SK-N-SH (cell line): ENCODE measurements around the gene CASZ1. TPM values are rescaled to one million over a fixed set of nuclear protein-coding genes. Genes with fewer than 3 reads are reported as not detected.

Experiments used
- CTCF ChIA-PET: fragments of 300-600, 350-600 bp; formaldehyde crosslinking; extraction: SDS; loops from one replicate; lab custom pipeline; 2021; lab: Yijun Ruan, JAX
- POLR2A ChIA-PET: fragments of 350-600 bp; sonication (Branson Sonifier 250); formaldehyde crosslinking; extraction: SDS; loops from one replicate; lab custom pipeline; 2020; ENCODE audit warnings: antibody characterized with exemption, inconsistent platforms; lab: Yijun Ruan, JAX
- DNase-seq: peaks from one replicate; pipeline ENCODE4 v3.0.0; 2012
- H2AFZ ChIP-seq: fragments of 200-600 bp; sonication (generic); 2 replicates; pipeline ENCODE4 v1.8.1; 2016; ENCODE audit warnings: antibody characterized with exemption, mild to moderate bottlenecking, low read depth
- H3F3A ChIP-seq: fragments of 200-600 bp; sonication (generic); replicated peaks from 2 replicates; pipeline ENCODE3; 2016; ENCODE audit warnings: antibody characterized with exemption, mild to moderate bottlenecking; ENCODE audit not compliant: insufficient read depth
- H3K27ac ChIP-seq, 2 experiments: fragments of 200-500 bp in 1 of 2; fragments of 200-600 bp in 1 of 2; sonication (Bioruptor generic) in 1 of 2; sonication (generic), shearing (Covaris generic) in 1 of 2; 2 replicates each; pipeline versions ENCODE4 v1.5.1 to v1.6.1; 2014 to 2016; ENCODE audit warnings: low read depth in 2 of 2, inconsistent platforms in 1 of 2, low read length in 1 of 2, mild to moderate bottlenecking in 1 of 2, mixed read lengths in 1 of 2
- H3K27me3 ChIP-seq: fragments of 200-600 bp; sonication (generic), shearing (Covaris generic); 2 replicates; pipeline ENCODE4 v1.6.1; 2016; ENCODE audit warnings: mixed run types; ENCODE audit not compliant: insufficient read depth
- H3K36me3 ChIP-seq, 2 experiments: fragments of 200-500 bp in 1 of 2; fragments of 200-600 bp in 1 of 2; sonication (Bioruptor generic) in 1 of 2; sonication (generic) in 1 of 2; replicated peaks in 1 of 2; 2 replicates each; pipeline versions ENCODE3 to v1.5.1; 2014 to 2016; ENCODE audit warnings: low read length in 1 of 2, mild to moderate bottlenecking in 1 of 2; ENCODE audit not compliant: insufficient read depth in 2 of 2, control insufficient read depth in 1 of 2
- H3K4me1 ChIP-seq, 2 experiments: fragments of 200-500 bp in 1 of 2; fragments of 200-600 bp in 1 of 2; sonication (Bioruptor generic) in 1 of 2; sonication (generic), shearing (Covaris generic) in 1 of 2; 2 replicates each; pipeline versions ENCODE4 v1.5.1 to v1.6.1; 2014 to 2016; ENCODE audit warnings: low read depth in 1 of 2, low read length in 1 of 2, mixed run types in 1 of 2; ENCODE audit not compliant: insufficient read depth in 2 of 2, control insufficient read depth in 1 of 2
- H3K4me2 ChIP-seq: fragments of 200-600 bp; sonication (generic), shearing (Covaris generic); 2 replicates; pipeline ENCODE4 v1.6.1; 2017; ENCODE audit warnings: mixed run types
- H3K4me3 ChIP-seq, 2 experiments: fragments of 200-500 bp in 1 of 2; fragments of 200-600 bp in 1 of 2; sonication (Bioruptor generic) in 1 of 2; sonication (generic), shearing (Covaris generic) in 1 of 2; 2 replicates each; pipeline versions ENCODE4 v1.5.1 to v1.8.1; 2014 to 2016; ENCODE audit warnings: low read depth in 2 of 2, inconsistent platforms in 1 of 2, low read length in 1 of 2, mild to moderate bottlenecking in 1 of 2, mixed read lengths in 1 of 2, moderate library complexity in 1 of 2
- H3K79me2 ChIP-seq: fragments of 200-600 bp; sonication (generic); 2 replicates; pipeline ENCODE4 v1.8.1; 2017; ENCODE audit warnings: mild to moderate bottlenecking; ENCODE audit not compliant: insufficient read depth
- H3K9ac ChIP-seq: fragments of 200-600 bp; sonication (generic); 2 replicates; pipeline ENCODE4 v1.6.1; 2017; ENCODE audit warnings: mixed run types
- H3K9me2 ChIP-seq: fragments of 200-600 bp; sonication (generic); 2 replicates; pipeline ENCODE4 v1.6.1; 2017; ENCODE audit warnings: mixed run types
- H3K9me3 ChIP-seq: fragments of 200-600 bp; sonication (generic); 2 replicates; pipeline ENCODE4 v1.6.1; 2017; ENCODE audit warnings: mixed run types, mild to moderate bottlenecking, moderate library complexity
- H4K20me1 ChIP-seq: fragments of 200-600 bp; sonication (generic); 2 replicates; pipeline ENCODE4 v1.6.1; 2017; ENCODE audit warnings: mild to moderate bottlenecking, mixed run types; ENCODE audit not compliant: insufficient read depth
- CHD2 ChIP-seq: fragments of 150-350 bp; IDR thresholded peaks from 2 replicates; pipeline ENCODE4 v1.6.1; 2018; ENCODE audit warnings: low read length; ENCODE audit not compliant: partially characterized antibody
- EP300 ChIP-seq, 2 experiments: IDR thresholded peaks; 2 replicates each; pipeline versions ENCODE4 v1.4.0 to v1.6.1; 2012; ENCODE audit warnings: borderline replicate concordance in 1 of 2, low read depth in 1 of 2, low read length in 1 of 2
- EZH2phosphoT487 ChIP-seq: fragments of 200-600 bp; sonication (generic); IDR thresholded peaks from 2 replicates; pipeline ENCODE4 v1.6.1; 2017; ENCODE audit warnings: low read depth, mixed run types, mild to moderate bottlenecking, antibody characterized with exemption, moderate library complexity, borderline replicate concordance
- FOXJ3 ChIP-seq: sonication (generic); formaldehyde crosslinking; IDR thresholded peaks from 2 replicates; pipeline ENCODE4 v1.5.1; 2020; ENCODE audit warnings: mild to moderate bottlenecking, missing genetic modification reagents
- FOXM1 ChIP-seq: IDR thresholded peaks from 2 replicates; pipeline ENCODE4 v1.4.0; 2012; ENCODE audit warnings: low read depth, mild to moderate bottlenecking
- GABPA ChIP-seq: IDR thresholded peaks from 2 replicates; pipeline ENCODE4 v1.4.0; 2012; ENCODE audit warnings: low read depth, mild to moderate bottlenecking
- GATA2 ChIP-seq: sonication (generic); formaldehyde crosslinking; IDR thresholded peaks from 2 replicates; pipeline ENCODE4 v1.5.0; 2020; ENCODE audit warnings: mild to moderate bottlenecking, missing genetic modification reagents
- JUND ChIP-seq: IDR thresholded peaks from 2 replicates; pipeline ENCODE4 v1.4.0; 2012
- MEF2A ChIP-seq: IDR thresholded peaks from 2 replicates; pipeline ENCODE4 v1.4.0; 2012; ENCODE audit warnings: low read depth, borderline replicate concordance
- MXI1 ChIP-seq: IDR thresholded peaks from 2 replicates; pipeline ENCODE4 v1.6.1; 2012; ENCODE audit warnings: mild to moderate bottlenecking, low read depth, low read length, improper control_type of control experiment
- POLR2AphosphoS5 ChIP-seq: IDR thresholded peaks from 2 replicates; pipeline ENCODE4 v1.6.1; 2012; ENCODE audit warnings: low read depth, low read length
- RCOR1 ChIP-seq: fragments of 150-350 bp; IDR thresholded peaks from 2 replicates; pipeline ENCODE4 v1.6.1; 2017; ENCODE audit warnings: antibody characterized with exemption, low read length
- SMC3 ChIP-seq: IDR thresholded peaks from 2 replicates; pipeline ENCODE4 v1.6.1; 2012; ENCODE audit warnings: low read depth, low read length, improper control_type of control experiment
- TCF12 ChIP-seq: IDR thresholded peaks from 2 replicates; pipeline ENCODE4 v1.4.0; 2012
- YY1 ChIP-seq: IDR thresholded peaks from 2 replicates; pipeline ENCODE4 v1.4.0; 2012; ENCODE audit warnings: low read depth, mild to moderate bottlenecking
- WGBS: methylation state at CpG from one replicate; pipeline ENCODE4 v1.1.6; 2017; ENCODE audit warnings: low lambda C conversion rate; 5-methylcytosine and 5-hydroxymethylcytosine counted together
- polyA plus RNA-seq, 3 experiments: library from polyadenylated mRNA; depleted of rRNA; stranded (reverse); fragments of >200 nt; gene quantifications; 2 replicates each; pipeline ENCODE4 v1.2.3, GENCODE V29; 2012
- TF ChIP-seq, protein P1 (sequence below): IDR thresholded peaks from 2 replicates; pipeline ENCODE4 v1.4.0; 2012; ENCODE audit warnings: low read depth
- TF ChIP-seq, protein P2 (sequence below): IDR thresholded peaks from 2 replicates; pipeline ENCODE4; 2012
- TF ChIP-seq, protein P3 (sequence below): fragments of 200-600 bp; sonication (generic); IDR thresholded peaks from 2 replicates; pipeline ENCODE4 v1.6.1; 2017; ENCODE audit warnings: antibody characterized with exemption, mild to moderate bottlenecking, moderate library complexity

CASZ1 gene
- polyA plus RNA-seq, 1 of the 3 experiments (the other 2 are of a cell fraction), result 0.51 TPM

DNA sequence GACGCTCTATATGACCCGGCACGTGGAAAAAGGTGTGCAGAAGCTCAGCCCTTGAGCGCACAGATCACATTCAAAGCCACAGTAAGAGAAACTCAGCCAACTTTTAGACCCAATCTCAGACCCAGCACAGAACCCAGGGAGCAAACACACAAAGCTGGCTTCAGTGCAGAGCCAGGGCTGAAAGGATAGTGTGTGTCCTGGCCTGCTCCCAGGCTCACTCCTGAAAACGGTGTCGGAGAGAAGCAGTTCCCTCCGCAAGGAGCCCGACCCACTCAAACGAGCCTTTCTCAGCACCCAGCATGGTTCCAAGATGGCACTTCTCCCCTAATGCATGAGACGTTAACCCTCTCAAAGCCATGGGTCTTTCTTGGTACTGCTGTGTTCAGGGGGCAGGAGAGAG, 39.6 kb downstream of the CASZ1 start:
- CTCF ChIA-PET, result interaction anchor here (1.1 to 2.0 kb wide), 4 partner anchors 37 to 250 kb away, joined by 3 to 7 read pairs (median 4); no protein-coding TSS in a partner anchor

DNA sequence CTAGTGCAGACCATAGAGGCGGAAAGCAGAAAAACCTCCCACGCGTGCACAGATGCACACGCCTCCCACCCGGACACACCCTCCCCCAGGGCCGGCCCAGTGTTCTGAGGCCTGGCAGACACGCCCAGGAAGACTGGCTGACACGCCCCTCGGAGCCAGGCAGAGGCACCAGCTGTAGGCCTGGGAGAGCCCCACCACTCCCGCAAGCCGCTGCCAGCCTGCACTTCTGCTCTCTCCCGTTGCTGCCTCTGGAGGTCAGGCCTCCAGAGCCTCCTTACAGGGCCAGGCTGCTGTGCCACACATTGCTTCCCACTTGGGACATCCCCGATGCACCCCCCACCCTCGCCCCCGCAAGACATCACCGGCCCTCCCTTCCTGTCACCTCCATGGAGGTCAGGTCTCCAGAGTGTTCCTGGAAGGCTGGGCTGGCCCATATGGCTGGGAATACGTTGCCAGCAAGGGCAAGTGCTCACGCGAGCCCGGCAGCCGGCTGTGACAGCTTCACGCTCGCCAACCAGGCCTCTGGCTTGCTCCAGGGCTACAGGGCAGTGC, 40.4 kb downstream of the CASZ1 start:
- no peak for TF ChIP-seq EP300 (IDR thresholded peaks at IDR 0.05; ENCODE audit: borderline replicate concordance in 1 of 2, low read depth in 1 of 2, low read length in 1 of 2)
- TF ChIP-seq, protein P1, sequence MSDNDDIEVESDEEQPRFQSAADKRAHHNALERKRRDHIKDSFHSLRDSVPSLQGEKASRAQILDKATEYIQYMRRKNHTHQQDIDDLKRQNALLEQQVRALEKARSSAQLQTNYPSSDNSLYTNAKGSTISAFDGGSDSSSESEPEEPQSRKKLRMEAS, result no peak
- TF ChIP-seq, protein P2, sequence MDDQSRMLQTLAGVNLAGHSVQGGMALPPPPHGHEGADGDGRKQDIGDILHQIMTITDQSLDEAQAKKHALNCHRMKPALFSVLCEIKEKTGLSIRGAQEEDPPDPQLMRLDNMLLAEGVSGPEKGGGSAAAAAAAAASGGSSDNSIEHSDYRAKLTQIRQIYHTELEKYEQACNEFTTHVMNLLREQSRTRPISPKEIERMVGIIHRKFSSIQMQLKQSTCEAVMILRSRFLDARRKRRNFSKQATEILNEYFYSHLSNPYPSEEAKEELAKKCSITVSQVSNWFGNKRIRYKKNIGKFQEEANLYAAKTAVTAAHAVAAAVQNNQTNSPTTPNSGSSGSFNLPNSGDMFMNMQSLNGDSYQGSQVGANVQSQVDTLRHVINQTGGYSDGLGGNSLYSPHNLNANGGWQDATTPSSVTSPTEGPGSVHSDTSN, result 0 out of 2 replicates have a peak, but pooled peaks have one; percentile 32
- peak; percentile 70; the same call in 1 of the 2 replicates for TF ChIP-seq MXI1

More for the DNA sequence above, 39.6 kb downstream of the CASZ1 start:
- no peak for DNase-seq
- Histone ChIP-seq H3K4me2 (no peak overlapping the region), H3F3A (no peaks in the 10 kb centered on the region), H2AFZ (no peak overlapping the region), H3K27me3 (no peaks in the 10 kb centered on the region), H3K4me3 (no peak overlapping the region), H3K9me3 (no peaks in the 10 kb centered on the region), H3K9ac (no peak overlapping the region), H3K9me2 (no peaks in the 10 kb centered on the region), H3K36me3 (no peaks in the 10 kb centered on the region), H3K27ac (no peak overlapping the region), H3K79me2 (no peaks in the 10 kb centered on the region), H3K4me1 (peaks cover 0 to 20% of the 10 kb centered on the region in 2 experiments; a peak in 1 of 4 replicates), H4K20me1 (no peaks in the 10 kb centered on the region)
- POLR2A ChIA-PET, result no interaction called here
- 89% methylated on average over 8 of the region's 10 CpGs for WGBS
- TF ChIP-seq TCF12 (no peak), JUND (no peak), FOXJ3 (no peak)

DNA sequence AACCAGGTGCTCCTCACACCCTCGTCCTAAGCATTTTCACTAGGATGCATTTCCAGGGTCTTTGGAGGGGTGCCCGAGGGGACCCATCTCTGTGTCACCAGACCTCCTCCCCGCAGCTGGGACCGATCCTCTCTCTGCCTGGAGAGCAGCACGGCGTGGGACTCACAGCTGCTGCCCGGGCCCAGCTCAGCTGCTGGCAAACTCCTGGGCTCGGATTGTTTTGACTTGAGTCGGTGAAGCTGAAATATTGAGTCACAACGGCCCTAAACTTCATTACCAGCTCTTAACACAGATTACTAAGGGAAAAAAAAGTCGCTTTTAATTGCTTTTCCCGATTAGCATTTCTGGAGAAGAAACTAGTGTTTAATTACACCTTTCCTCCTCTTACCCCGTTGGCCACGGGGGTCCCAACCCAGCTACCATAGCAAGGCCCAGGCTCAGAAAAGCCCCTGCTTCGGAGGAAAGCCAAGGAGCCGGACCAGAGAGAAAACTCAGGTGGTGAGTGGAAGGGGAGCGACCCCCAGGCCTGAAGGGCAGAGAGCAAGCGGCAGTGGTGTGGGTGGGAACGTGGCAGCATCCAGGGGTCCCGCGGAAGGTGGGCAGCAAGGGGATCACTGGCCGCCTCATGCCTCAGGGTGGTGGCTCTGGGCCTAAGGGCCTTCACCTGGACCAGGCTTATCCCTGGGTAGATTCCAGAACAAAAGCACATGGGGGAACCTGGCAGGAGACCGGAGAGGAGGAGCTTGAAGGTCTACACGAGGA, 41.7 kb downstream of the CASZ1 start:
- no peak for DNase-seq
- no peaks in the 10 kb centered on the region for H3K79me2 ChIP-seq
- H4K20me1 ChIP-seq, result no peaks in the 10 kb centered on the region
- H3K9me3 ChIP-seq, result no peaks in the 10 kb centered on the region
- no peak overlapping the region for H2AFZ ChIP-seq
- H3K36me3 ChIP-seq, result no peaks in the 10 kb centered on the region
- H3K9me2 ChIP-seq, result no peaks in the 10 kb centered on the region
- H3K4me2 ChIP-seq, result no peak overlapping the region
- H3K27ac ChIP-seq, result no peak overlapping the region
- H3K4me1 ChIP-seq, result peaks cover 0 to 25% of the 10 kb centered on the region in 2 experiments; a peak in 1 of 4 replicates
- WGBS, result 71% methylated on average over 21 of the region's 24 CpGs
- no peak overlapping the region for H3K9ac ChIP-seq
- no peaks in the 10 kb centered on the region for H3F3A ChIP-seq
- ChIA-PET POLR2A (no interaction called here), CTCF (interaction anchor here (0.6 to 2.0 kb wide), 4 partner anchors 112 to 260 kb away, joined by 3 to 7 read pairs (median 4); no protein-coding TSS in a partner anchor)
- no peaks in the 10 kb centered on the region for H3K27me3 ChIP-seq
- no peak overlapping the region for H3K4me3 ChIP-seq
- no peak for TF ChIP-seq MEF2A
- TF ChIP-seq, protein P3, sequence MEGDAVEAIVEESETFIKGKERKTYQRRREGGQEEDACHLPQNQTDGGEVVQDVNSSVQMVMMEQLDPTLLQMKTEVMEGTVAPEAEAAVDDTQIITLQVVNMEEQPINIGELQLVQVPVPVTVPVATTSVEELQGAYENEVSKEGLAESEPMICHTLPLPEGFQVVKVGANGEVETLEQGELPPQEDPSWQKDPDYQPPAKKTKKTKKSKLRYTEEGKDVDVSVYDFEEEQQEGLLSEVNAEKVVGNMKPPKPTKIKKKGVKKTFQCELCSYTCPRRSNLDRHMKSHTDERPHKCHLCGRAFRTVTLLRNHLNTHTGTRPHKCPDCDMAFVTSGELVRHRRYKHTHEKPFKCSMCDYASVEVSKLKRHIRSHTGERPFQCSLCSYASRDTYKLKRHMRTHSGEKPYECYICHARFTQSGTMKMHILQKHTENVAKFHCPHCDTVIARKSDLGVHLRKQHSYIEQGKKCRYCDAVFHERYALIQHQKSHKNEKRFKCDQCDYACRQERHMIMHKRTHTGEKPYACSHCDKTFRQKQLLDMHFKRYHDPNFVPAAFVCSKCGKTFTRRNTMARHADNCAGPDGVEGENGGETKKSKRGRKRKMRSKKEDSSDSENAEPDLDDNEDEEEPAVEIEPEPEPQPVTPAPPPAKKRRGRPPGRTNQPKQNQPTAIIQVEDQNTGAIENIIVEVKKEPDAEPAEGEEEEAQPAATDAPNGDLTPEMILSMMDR, result no peak
- TF ChIP-seq GATA2 (CRISPR knock-in tag), result no peak
- no peak for TF ChIP-seq MXI1
- no peak for TF ChIP-seq CHD2
- no peak for TF ChIP-seq EZH2phosphoT487
- TF ChIP-seq, protein P1, result no peak
- TF ChIP-seq POLR2AphosphoS5, result no peak
- TF ChIP-seq YY1, result no peak
- TF ChIP-seq RCOR1, result no peak
- TF ChIP-seq FOXM1, result no peak
- no peak for TF ChIP-seq SMC3
- no peak for TF ChIP-seq TCF12
- no peak for TF ChIP-seq GABPA

More for the DNA sequence above, 40.4 kb downstream of the CASZ1 start:
- H2AFZ ChIP-seq, result no peak overlapping the region
- DNase-seq, result peak; percentile 89
- H3K27me3 ChIP-seq, result no peaks in the 10 kb centered on the region
- no peaks in the 10 kb centered on the region for H3K9me2 ChIP-seq
- ChIA-PET POLR2A (no interaction called here), CTCF (interaction anchor here (0.7 to 2.0 kb wide), 6 partner anchors 23 to 261 kb away, joined by 3 to 7 read pairs (median 4); no protein-coding TSS in a partner anchor)
- H3K79me2 ChIP-seq, result no peaks in the 10 kb centered on the region
- H4K20me1 ChIP-seq, result no peaks in the 10 kb centered on the region
- H3K36me3 ChIP-seq, result no peaks in the 10 kb centered on the region
- H3K4me1 ChIP-seq, result peaks cover 0 to 23% of the 10 kb centered on the region in 2 experiments; a peak in 1 of 4 replicates
- 13% methylated on average over 6 of the region's 23 CpGs for WGBS
- H3F3A ChIP-seq, result no peaks in the 10 kb centered on the region
- no peak overlapping the region for H3K4me2 ChIP-seq
- H3K4me3 ChIP-seq, result no peak overlapping the region
- H3K27ac ChIP-seq, result no peak overlapping the region; a peak in 1 of 4 replicates
- H3K9me3 ChIP-seq, result no peaks in the 10 kb centered on the region
- no peak overlapping the region for H3K9ac ChIP-seq
